ENCODE measurements around the gene PLEKHG2.

GRCh38 chr19:39403331-39404312 lies 8.8 kb upstream of the PLEKHG2 start:
- TF ChIP-seq CTCF (IDR thresholded peaks at IDR 0.05) (no peak), POLR2A (IDR thresholded peaks at IDR 0.05) (peak; percentile 76 to 85)

All from thyroid gland (tissue), 4 donors.